SK-N-MC (cell line): ENCODE results near the gene ERMN.
A peak's percentile ranks its signal among the peaks of the same experiment; 100 is the strongest.
"Not testable (repeated sequence)": the region's sequence is repeated elsewhere in the genome, so short reads cannot be mapped to it uniquely, and the experiment has no call there.

ENCODE experiments used
- DNase-seq: peaks from one replicate; pipeline ENCODE4 v3.0.0-alpha.2; 2011; ENCODE audit warnings: low read depth, low spot score
- H3K27ac ChIP-seq: fragments of 200-600 bp; sonication (generic); 2 replicates; pipeline ENCODE4 v1.5.1; 2016; ENCODE audit warnings: mixed run types
- H3K36me3 ChIP-seq: fragments of 200-600 bp; sonication (generic); 2 replicates; pipeline ENCODE4 v1.6.1; 2017; ENCODE audit warnings: antibody characterized with exemption, low read length, mixed read lengths; ENCODE audit not compliant: insufficient read depth
- H3K4me3 ChIP-seq: fragments of 200-600 bp; sonication (generic); 2 replicates; pipeline ENCODE4 v1.5.1; 2016
- H3K9ac ChIP-seq: fragments of 200-600 bp; sonication (generic); 2 replicates; pipeline ENCODE4 v1.8.0; 2017; ENCODE audit warnings: mixed run types, mixed read lengths; ENCODE audit not compliant: insufficient read length
- H3K9me3 ChIP-seq: fragments of 200-600 bp; sonication (generic); 2 replicates; pipeline ENCODE4 v1.6.1; 2017; ENCODE audit warnings: low read depth, mild to moderate bottlenecking, antibody characterized with exemption, low read length, moderate library complexity, mixed read lengths
- EZH2 ChIP-seq: fragments of 200-600 bp; sonication (generic); IDR thresholded peaks from one replicate; pipeline ENCODE4 v1.6.1; 2017; ENCODE audit warnings: antibody characterized with exemption
- FOXP2 ChIP-seq: optimal IDR thresholded peaks from 2 replicates; pipeline ENCODE3; 2011; ENCODE audit warnings: mild to moderate bottlenecking, moderate library complexity; ENCODE audit not compliant: insufficient read depth; ENCODE audit errors: extremely low read length, control extremely low read depth
- POLR2AphosphoS5 ChIP-seq: IDR thresholded peaks from 2 replicates; pipeline ENCODE4 v1.6.1; 2012; ENCODE audit warnings: mild to moderate bottlenecking, low read depth, low read length, borderline replicate concordance

The ERMN gene

DNA sequence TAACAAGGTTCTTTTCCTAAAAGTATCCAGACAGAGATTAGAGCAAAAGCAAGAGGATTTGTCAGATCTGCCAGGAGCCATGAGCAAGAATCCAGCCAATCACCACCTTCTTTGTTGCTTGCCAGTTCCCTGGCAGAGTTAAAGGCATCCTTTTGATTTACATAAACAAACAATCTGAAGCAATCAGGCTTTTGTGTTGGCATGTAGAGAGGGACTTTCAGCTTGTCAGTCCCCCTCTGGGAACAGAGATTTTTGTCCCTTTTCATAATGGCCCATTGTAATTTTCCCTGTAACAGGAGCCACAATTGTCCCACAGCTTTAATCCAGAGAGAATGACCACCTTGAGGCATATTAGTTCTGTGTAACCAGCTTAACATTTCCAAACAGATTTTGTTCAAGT is at the start of gene ERMN:
TSS of gene ERMN (minus strand) at position 39 of the 400 bp plus-strand sequence. CDS start 182 bp downstream, outside the sequence.
- Histone ChIP-seq H3K9me3 (no peaks in the 10 kb centered on the region), H3K9ac (no peak within 1 kb of the TSS), H3K4me3 (no peak within 1 kb of the TSS), H3K27ac (no peak within 1 kb of the TSS), H3K36me3 (no peaks in the 10 kb centered on the region)
- no peak for DNase-seq
- no peak for TF ChIP-seq FOXP2
- no peak for TF ChIP-seq EZH2
- no peak for TF ChIP-seq POLR2AphosphoS5

- Histone ChIP-seq H3K4me3 (no peak overlapping the region), H3K9ac (no peak overlapping the region), H3K9me3 (no peaks in the 10 kb centered on the region), H3K36me3 (no peaks in the 10 kb centered on the region), H3K27ac (no peak overlapping the region)
- DNase-seq: no peak
- no peak for TF ChIP-seq EZH2
- no peak for TF ChIP-seq FOXP2
- TF ChIP-seq POLR2AphosphoS5: no peak
Observed at GRCh38 chr2:157375384-157375783, 49.8 kb upstream of the ERMN start.

DNA sequence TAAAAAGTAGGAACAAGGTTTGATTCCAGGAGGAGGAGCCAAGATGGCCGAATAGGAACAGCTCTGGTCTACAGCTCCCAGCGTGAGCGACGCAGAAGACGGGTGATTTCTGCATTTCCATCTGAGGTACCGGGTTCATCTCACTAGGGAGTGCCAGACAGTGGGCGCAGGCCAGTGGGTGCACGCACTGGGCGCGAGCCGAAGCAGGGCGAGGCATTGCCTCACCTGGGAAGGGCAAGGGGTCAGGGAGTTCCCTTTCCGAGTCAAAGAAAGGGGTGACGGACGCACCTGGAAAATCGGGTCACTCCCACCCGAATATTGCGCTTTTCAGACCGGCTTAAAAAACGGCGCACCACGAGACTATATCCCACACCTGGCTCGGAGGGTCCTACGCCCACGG is 42.9 kb upstream of the ERMN start:
- H3K36me3 ChIP-seq, H3K9ac ChIP-seq, H3K4me3 ChIP-seq, DNase-seq, H3K9me3 ChIP-seq, H3K27ac ChIP-seq: not testable (repeated sequence)

GRCh38 chr2:157367704-157368103 is 42.1 kb upstream of the ERMN start:
- Histone ChIP-seq H3K9me3 (no peaks in the 10 kb centered on the region), H3K27ac (no peak overlapping the region), H3K36me3 (no peaks in the 10 kb centered on the region), H3K9ac (no peak overlapping the region), H3K4me3 (no peak overlapping the region)
- DNase-seq: no peak
- TF ChIP-seq EZH2: no peak
- no peak for TF ChIP-seq FOXP2

DNA sequence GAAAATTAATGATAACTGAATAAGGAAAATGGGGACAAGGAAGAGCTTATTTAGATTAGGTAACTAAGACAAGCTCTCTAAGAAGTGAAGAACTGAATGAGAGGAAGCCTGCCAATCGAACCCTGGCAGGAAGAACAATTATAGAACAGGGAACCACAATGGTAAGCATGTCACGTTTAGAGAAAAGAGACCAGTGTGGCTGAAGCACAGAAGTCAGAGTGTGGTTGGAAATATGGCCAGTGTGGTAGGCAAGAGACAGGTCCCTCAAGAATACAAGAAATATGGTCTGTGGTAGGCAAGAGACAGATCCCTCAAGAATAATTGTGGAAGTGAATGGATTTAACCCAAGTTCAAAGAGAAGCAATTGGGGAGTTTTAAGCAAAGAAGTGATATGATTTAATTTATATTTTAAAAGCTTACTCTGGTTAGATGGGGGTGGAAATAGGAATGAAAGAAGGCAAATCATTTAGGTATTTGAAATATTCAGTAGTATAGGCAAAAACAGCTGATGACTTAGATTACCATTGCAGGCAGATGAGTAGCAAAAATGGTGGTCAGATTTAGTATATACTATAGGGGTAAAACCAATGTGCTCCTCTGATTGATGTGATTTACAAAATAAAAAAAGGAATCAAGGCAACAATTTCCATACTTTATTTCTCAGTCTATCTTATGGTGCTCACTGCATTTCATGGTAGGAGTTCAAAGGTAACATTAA is 38.8 kb upstream of the ERMN start:
- no peak for DNase-seq
- no peak overlapping the region for H3K9ac ChIP-seq

GRCh38 chr2:157363612-157364101 is 38.0 kb upstream of the ERMN start:
- peak; percentile 1 for DNase-seq
- no peak overlapping the region for H3K4me3 ChIP-seq
- no peak for TF ChIP-seq EZH2
- no peak for TF ChIP-seq POLR2AphosphoS5
- TF ChIP-seq FOXP2: no peak

More for the DNA sequence above, 38.8 kb upstream of the ERMN start:
- H3K9me3 ChIP-seq: no peaks in the 10 kb centered on the region
- H3K27ac ChIP-seq: no peak overlapping the region
- TF ChIP-seq POLR2AphosphoS5: no peak
- no peak for TF ChIP-seq EZH2
- TF ChIP-seq FOXP2: no peak
- no peaks in the 10 kb centered on the region for H3K36me3 ChIP-seq
- no peak overlapping the region for H3K4me3 ChIP-seq

GRCh38 chr2:157362627-157363026 is 37.0 kb upstream of the ERMN start:
- DNase-seq: no peak
- Histone ChIP-seq H3K36me3 (no peaks in the 10 kb centered on the region), H3K9ac (no peak overlapping the region), H3K4me3 (no peak overlapping the region), H3K9me3 (no peaks in the 10 kb centered on the region), H3K27ac (no peak overlapping the region)
- TF ChIP-seq FOXP2: no peak
- no peak for TF ChIP-seq POLR2AphosphoS5

More at GRCh38 chr2:157363612-157364101, 38.0 kb upstream of the ERMN start:
- no peaks in the 10 kb centered on the region for H3K36me3 ChIP-seq
- no peak overlapping the region for H3K27ac ChIP-seq
- no peak overlapping the region for H3K9ac ChIP-seq
- no peaks in the 10 kb centered on the region for H3K9me3 ChIP-seq

DNA sequence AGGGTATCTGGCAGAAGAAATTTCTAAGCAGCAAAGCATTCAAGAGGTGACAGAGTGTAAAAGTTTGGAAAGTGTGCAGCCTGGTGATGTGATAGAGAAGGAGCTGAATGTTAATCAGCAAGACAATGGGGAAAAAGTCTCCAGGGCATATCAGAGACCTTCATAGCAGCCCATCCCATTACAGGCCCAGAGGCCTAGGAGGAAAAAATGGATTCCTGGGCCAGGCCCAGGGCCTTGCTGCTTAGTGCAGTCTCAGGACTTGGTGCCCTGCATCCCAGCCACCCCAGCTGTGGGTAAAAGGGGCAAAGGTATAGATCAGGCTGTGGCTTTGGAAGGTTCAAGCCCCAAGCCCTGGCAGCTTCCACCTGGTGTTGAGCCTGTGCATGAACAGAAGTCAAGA is 35.9 kb upstream of the ERMN start:
- H3K4me3 ChIP-seq: no peak overlapping the region
- H3K36me3 ChIP-seq: no peaks in the 10 kb centered on the region
- no peak overlapping the region for H3K9ac ChIP-seq
- no peaks in the 10 kb centered on the region for H3K9me3 ChIP-seq
- H3K27ac ChIP-seq: no peak overlapping the region
- TF ChIP-seq POLR2AphosphoS5 (no peak), EZH2 (no peak), FOXP2 (no peak)
- no peak for DNase-seq

- TF ChIP-seq POLR2AphosphoS5 (no peak), FOXP2 (no peak), EZH2 (no peak)
- Histone ChIP-seq H3K36me3 (no peaks in the 10 kb centered on the region), H3K9me3 (no peaks in the 10 kb centered on the region), H3K9ac (no peak overlapping the region), H3K27ac (no peak overlapping the region), H3K4me3 (no peak overlapping the region)
- DNase-seq: no peak
Observed at GRCh38 chr2:157359628-157360027, 34.0 kb upstream of the ERMN start.
